GM19238 (cell line): ENCODE results near the gene NECAB2.

ENCODE experiments used
- DNase-seq: peaks from one replicate; pipeline ENCODE4 v3.0.0; 2011; ENCODE audit warnings: low spot score; ENCODE audit not compliant: insufficient read length

Gene NECAB2

DNA sequence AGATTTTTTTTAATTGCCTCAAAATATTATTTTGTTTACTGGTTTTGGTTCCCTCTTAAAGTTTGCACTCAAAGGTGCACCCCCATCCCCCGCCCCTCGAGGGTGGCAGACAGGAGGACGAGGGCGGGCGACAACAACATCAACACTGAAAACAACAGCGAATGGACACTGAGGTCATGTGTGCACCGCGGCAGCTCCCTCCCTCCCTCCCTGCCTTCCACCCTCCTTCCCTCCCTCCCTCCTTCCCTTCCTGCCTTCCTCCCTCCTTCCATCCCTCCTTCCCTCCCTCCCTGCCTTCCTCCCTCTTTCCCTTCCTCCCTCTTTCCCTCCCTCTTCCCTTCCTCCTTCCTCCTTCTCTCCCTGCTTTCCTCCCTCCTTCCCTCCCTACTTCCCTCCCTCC, 16.5 kb upstream of the NECAB2 start:
- no peak for DNase-seq

DNA sequence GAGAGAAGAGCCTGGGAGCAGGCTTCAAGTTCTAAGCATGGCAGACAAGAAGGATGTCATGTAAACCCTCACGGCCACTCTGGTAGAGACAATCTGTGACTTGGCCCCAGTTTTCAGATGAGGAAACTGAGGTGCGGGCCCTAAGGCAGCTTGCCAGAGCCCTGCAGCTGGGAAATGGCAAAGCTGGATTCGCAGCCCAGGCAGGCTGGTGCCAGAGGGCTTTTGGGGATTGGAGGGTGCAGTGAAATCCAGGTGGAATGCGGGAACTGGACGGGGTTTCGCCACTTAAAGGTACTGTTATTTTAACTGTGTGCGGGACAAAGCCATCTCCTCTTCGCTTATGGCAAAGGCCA, 15.5 kb upstream of the NECAB2 start:
- DNase-seq, result no peak

DNA sequence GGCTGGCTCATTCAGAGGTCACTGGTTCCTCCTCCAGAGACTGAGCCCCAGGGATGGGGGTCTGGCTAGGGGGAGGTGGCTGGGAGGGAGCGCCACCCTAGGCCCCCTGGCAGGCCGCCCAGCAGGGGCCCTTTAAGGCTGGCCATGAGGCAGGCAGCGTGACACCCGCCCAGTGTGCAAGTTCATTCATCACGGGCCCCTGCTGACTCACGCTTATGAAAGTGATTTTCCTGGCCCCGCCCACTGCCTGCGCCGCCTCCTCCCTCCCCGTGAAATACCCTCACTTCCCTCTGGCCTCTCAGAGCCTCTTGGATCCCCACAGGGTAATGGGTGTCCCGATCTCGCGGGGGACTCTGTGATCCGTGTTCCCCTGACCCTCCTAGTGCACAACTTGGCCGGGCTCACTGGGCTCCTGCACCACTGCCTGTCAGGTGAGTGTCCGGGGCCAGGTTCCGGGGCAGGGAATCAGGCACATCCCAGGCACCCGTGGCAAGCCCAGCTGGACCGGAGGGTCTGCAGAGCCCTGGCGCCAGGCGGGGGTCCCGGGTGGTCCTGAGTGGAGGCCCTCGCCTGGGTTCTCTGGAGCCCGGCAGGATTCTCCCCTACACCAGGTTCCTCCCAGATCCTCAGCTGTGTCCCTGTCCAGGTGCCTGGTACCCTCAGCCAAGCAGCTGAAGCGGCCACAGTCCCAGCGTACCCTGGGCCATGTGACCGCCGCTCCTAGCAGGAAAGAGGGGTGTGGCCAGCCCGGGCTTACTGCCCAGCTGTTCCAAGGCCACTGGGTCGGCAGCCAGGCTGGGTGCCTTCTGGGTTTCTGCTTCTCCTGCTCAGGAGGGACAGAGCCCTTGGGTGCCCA, 14.9 kb upstream of the NECAB2 start, which contains the start of gene OSGIN1:
Gene OSGIN1, plus strand, starts transcription at position 301 of the 856 bp plus-strand sequence. CDS start 4,432 bp downstream, outside the sequence.
- peak; percentile 62 for DNase-seq

DNA sequence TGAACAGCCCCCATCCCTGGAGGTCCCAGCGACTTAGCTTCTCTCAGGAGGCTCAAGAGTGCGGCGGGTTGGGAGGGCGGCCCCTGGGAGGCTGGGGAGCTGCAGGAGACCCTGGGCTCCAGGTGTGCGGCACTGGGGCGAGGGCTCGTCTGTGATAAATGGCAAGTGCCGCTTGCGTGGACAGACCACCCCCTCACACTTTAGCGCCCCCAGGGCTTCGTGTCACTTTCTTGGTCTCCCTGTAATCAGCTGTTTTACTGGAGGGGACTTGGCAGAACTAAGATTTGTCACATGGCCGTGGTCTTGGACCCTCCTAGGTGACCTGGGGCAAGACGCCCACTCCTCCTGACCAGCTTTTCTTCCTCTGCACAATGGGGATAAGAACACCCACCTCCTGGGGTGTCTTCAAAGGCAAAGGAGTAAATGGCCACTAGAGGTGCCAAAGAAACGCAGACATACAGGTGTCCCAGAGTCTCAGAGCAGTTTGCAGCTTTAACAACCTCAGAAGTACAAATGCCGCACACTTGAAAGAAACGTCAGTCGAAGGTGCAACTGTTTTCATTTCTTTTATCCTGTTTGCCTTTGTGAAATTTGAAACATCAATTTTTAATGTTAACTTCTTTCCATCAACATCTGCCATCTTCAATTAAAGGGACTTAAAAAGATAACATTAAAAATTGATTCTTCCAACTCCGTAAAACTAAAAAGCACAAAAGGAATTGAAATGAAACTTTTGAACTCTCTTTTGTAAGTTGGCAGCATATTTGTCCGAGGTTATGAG, 14.1 kb upstream of the NECAB2 start:
- peak; percentile 41 for DNase-seq

DNA sequence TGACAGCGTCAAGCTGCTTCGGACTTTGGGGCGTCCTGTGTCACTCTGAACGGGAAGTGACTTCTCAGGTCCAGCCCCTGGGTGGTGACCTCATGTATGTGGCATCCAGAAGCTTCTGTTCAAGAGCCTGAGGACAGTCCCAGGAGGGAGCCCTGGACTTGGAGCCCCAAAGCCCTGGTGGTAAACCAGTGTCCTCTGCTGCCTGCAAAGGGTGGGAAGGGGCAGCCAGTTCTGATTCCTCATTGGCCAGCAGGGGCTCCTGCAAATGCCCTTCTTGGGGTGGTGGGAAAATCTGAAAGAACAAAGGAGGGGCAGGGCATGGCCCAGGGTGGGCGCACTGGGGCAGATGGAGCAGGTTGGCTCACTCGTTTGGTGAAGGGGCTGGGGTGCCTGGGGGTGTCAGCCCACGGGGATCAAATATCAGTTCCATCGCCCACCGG, 13.4 kb upstream of the NECAB2 start:
- DNase-seq, result no peak

DNA sequence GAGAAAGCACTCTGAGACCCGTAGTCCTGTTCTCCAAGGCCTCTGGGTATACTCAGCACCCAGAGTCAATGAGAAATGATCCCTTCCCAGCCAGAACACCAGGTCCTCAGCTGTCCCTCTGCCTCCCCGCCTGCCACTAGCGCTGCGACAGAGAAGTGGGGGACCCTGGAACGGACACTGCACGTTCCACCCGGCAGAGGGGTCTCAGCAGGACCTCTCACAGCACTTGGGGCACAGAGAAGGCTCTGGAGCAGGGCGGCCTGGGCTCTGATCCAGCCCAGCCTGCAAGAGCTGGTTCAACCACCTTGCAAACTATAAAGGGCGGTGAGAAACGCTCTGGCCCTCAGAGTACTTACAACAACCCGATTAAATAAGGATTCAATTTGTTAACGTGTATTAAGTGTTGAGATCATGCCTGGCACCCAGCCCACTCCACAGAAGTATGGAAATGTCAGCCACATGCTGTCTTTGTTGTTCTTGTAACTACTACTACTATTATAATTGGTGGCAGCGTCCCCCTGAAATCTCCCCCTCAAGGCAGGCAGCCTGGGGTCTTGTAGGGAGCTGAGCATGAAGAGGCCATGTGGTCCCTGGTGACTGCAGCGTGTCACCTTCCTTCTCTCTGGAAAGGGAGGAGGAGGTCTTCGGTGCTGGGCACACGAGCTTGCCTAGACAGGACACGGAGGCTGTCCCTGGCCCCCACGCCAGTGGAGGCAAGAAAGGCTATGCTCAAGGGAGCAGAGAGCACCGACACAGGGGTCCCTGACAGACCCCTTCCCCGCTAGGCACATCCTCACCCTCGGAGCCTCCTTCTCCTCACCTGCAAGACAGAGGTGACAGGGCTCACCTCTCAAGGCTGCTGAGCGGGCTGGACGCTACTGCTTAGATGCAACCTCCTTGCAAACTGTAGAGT, 12.6 kb upstream of the NECAB2 start:
- no peak for DNase-seq

DNA sequence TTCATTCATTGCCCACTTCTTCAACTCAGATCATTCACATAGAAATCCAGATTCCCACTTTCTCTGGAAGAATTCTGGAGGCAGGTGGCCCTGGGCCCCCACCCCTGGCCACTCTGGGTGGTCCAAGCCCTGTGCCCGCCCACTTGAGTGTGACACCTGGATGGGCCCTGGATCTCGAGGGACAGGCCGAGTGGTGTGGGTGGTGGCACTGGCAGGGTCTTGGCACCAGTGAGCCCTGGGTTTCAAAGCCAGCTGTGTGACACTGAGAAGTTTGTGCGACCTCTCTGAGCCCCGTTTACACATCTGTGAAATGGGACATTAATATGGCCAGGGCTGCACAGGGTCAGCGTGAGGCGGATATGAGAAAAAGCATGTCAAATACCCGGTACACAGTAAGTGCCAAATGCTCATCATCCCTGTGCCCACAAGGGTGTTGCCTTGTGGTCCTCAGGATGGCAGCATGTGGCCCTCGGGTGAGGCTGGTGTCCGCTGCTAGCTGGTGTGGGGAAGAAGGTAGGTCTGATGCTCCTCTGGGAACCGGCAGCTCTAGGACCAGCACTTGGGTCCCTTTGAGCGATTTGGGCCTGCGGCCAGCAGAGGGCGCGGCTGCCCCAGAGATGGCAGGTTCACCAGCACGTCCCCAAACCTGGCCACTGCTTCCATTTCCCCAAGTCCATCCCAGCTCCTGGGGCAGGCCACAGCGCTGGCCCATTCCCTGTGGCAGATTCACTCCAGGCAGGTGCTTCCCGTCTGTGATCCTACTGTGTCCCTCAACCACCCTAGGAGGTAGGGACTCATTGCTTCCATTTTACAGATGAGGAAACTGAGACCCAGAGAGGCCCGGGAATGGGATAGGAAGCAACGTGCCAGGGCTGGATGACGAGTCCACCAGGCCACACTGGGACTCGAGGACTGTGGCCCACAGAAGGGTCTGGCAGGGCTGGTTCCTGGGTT, 11.4 kb upstream of the NECAB2 start:
- DNase-seq, result peak; percentile 68

DNA sequence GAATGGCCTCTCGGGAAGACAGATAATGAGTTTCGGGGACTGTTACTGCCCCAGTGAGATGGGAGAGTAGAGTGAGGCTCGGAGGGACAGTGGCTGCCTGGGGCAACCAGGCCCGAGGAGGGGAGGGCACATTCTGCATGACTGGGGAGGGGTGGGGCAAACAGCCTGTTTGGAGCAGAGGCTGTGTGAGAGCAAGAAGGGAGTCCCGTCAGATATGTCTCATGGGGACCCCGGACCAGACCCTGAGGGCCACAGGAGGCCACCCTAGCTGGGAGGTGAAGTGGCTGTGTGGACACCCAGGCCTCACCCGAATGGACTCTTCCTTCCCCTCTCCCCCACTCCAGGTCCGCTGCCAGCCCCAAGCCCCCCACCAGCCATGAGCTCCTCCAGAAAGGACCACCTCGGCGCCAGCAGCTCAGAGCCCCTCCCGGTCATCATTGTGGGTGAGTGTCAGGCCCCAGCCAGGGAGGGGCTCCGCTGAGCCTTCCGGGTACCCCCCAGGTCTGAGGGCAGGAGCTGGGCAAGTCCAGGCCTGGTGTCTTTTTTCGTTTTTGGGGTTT, 10.7 kb upstream of the NECAB2 start:
- no peak for DNase-seq

DNA sequence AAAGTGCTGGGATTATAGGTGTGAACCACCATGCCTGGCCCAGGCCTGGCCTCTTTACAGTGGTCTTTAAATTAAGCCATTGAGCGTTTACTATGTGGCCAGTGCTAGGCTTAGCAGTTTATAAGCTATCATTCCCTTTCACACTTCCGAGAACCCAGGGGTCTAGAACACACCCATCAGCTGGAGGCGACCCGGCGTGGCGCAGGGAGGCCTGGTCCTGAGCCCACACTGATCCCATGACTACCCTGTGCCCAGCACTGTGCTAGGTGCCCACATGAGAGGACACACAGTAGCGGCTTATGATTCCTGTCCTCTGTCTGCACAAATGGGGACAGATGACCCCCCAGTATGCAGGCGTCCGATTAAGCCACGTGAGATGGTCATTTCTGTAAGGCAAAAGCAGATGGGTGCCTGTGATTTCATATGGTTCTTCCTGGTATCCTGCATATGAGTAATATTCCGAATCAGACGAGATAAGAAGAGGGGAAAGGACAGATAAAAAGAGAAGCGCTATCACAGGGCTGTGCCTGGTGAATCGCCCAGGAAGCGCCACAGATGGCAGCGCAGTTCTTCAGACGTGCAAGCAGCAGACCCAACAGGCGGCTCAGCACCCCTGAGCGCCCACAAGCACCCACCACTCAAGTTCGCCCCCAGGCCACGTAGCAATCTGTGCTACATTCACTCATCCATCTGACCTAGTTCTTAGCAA, 9.8 kb upstream of the NECAB2 start:
- DNase-seq, result no peak

DNA sequence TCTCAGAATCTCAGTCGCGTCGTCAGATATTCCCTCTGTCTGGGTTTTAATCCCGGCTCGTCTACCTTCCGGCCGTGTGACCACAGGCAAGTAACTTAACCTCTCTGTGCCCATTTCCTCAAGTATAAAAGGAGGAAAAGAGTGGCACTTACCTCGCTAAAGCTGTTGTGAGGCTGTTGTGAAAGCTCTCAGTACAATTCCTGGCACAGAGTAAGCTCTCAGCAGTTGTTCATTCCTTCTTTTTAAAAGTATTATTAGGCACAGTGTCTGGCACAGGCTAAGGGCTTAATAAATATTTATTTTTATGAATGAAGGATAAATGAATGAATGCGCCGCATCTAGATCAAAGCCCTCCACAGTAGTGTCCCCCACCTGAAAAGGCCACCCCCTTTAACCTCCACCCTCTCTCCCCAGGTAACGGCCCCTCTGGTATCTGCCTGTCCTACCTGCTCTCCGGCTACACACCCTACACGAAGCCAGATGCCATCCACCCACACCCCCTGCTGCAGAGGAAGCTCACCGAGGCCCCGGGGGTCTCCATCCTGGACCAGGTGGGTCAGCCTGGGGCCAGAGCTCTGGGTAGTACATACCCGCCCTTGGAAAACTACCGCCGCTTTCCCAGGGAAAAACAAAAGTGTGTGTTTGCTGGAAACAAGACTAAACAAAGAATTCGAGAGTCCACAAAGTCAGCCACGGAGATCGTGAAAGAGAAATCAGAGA, 9.0 kb upstream of the NECAB2 start:
- DNase-seq, result no peak

DNA sequence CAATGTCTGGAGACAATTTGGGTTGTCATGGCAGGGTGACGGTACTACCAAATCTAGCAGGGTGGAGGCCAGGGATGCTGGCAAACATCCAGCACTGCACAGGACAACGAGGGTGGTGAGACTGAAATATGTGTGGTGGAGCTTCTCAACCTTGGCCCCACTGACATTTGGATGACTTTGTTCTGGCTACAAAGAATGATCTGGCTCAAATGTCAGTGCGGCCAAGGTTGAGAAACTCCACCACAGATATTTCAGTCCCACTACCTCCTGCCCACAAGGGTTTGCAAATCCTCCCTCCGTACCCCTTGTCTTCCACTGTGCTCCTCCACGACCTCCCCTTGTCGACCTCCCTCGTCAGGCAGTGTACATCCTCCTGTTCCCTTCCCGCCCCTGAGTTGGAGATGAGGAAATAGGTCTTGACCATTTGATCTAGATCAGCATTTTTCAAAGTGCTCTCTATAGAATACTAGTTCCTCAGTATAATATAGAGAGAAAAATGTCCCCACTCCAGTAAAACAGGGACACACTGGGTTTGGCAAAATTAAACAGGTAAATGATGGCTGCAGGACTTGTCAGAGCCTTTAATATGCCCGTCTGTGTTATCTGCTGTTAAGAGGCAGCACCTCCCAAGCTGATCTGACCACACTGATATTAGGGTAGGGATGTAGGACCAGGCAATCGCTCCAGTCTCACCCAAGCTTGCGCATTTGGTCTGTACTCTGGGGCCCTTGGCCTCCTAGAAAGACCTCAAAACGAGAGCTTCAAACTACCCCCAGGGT, 8.2 kb upstream of the NECAB2 start:
- DNase-seq, result no peak

DNA sequence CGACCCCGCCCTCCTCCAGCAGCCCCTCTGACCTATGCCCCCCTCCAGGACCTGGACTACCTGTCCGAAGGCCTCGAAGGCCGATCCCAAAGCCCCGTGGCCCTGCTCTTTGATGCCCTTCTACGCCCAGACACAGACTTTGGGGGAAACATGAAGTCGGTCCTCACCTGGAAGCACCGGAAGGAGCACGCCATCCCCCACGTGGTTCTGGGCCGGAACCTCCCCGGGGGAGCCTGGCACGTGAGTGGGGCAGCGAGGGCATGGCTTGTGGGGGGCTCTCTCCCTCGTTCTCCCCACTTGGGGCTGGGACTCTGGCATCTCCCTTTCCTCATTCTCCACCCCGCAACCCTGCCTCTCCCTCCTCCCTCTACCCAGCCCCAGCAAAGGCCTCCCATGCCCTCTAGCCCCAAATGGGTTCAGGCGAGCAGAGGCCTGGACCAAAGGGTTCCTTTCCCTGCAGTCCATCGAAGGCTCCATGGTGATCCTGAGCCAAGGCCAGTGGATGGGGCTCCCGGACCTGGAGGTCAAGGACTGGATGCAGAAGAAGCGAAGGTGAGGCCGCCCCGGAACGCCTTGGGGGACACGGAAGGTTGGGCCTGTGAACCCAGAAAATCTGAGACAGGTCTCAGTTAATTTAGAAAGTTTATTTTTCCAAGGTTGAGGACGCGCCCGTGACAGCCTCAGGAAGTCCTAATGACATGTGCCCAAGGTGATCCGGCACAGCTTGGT, 7.4 kb upstream of the NECAB2 start:
- DNase-seq, result no peak

DNA sequence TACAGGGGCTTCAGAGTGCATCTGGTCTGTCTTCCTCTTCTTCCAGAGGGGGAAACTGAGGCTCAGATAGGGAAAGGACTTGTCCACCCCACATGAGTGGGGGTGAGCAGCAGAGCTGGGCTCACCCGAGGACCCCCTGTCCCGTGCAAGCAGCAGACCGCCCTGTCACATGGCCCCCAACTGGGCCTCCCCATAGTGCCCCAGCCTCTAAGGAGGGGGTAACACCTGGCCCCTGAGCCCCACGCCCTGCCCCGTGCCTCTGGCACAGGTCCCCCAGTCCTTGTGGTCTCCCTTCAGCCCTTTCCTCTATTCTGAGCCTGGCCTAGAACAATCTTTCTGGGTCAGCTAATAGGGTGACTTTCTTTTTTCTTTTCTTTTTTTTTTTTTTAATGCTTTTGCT, 6.5 kb upstream of the NECAB2 start:
- no peak for DNase-seq

DNA sequence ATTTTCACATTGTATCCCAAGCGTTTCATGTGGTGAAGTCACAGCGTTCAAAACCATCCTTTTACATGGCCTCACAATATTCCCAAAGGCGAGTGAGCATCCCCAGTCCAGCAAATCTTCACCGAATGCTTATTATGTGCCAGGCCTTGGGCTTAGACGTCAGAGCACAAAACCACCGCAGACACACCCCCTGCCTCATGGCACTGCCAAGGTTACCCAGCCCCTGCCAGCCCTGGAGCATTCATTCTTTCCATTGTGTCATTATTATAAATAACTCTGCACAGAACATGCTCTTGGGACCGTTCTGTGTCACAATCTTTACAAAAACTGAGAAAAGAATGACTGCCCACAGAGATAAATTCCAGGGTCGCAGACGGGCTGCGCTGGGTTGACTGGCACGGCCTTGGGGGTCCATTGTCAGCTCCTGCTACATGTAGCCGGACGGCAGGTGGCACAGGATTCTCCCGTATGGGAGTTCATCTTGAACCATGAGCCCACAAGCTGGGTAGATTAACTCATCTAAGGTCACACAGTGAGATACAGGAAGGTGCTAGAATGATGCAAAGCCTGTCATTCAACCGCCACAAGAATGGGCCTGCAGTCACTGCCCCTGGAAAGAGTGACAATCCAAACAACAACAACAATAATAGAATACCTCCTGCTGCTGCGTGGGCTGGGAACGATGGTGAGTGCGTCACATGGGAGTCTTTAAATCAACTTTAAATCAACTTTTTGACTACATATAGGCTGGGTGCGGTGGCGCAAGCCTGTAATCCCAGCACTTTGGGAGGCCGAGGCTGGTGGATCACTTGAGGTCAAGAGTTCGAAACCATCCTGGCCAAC, 4.5 kb upstream of the NECAB2 start:
- no peak for DNase-seq

DNA sequence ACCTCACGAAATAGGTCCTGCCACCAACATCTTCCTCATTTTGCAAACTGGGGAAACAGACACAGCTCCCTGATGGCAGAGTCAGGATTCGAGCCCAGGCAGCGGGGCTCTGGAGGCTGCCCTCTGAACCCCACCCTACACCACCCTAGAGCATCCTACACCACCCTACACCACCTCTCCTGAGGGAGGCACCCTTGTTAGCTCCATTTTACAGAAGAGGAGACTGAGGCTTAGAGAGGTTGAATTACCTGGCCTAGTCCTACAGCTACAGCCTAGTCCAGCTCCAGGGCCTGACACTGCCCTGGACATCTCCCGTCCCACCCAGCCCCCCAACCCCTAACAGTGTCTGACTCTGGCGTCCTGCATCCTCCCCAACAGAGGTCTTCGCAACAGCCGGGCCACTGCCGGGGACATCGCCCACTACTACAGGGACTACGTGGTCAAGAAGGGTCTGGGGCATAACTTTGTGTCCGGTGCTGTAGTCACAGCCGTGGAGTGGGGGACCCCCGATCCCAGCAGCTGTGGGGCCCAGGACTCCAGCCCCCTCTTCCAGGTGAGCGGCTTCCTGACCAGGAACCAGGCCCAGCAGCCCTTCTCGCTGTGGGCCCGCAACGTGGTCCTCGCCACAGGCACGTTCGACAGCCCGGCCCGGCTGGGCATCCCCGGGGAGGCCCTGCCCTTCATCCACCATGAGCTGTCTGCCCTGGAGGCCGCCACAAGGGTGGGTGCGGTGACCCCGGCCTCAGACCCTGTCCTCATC, 3.2 kb upstream of the NECAB2 start:
- DNase-seq, result no peak
